ENCODE data around the gene TTC8.

The TTC8 gene

DNA sequence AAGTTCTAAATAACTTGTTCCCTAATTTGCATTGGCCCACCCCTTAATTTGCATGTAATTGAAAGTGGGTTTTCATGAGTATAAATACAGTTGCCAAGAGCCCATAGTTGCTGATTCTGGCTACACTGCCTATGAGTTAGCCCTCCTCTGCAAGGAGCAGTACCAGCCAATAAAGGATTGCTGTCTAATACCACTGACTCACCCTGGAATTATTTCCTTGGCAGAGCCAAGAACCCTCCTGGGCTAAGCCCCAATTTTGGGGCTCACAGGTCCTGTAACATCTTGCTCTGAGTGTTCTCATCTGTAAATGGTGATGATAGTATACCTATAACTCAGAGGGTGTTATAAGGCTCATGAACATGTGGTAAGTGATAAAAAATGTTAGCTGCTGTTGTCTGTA lies 6.8 kb downstream of the TTC8 start:
- Histone ChIP-seq H2AFZ (ENCODE audit: low read depth, low read length) (no peak overlapping the region), H3K9me3 (ENCODE audit: low read length) (peaks cover 15% of the 10 kb centered on the region), H3K36me3 (ENCODE audit: insufficient read depth, low read length) (no peaks in the 10 kb centered on the region), H3K27me3 (ENCODE audit: insufficient read depth, low read length) (no peaks in the 10 kb centered on the region), H3K4me1 (ENCODE audit: insufficient read depth, low read length) (no peaks in the 10 kb centered on the region), H3K4me3 (ENCODE audit: low read length) (no peak overlapping the region)

DNA sequence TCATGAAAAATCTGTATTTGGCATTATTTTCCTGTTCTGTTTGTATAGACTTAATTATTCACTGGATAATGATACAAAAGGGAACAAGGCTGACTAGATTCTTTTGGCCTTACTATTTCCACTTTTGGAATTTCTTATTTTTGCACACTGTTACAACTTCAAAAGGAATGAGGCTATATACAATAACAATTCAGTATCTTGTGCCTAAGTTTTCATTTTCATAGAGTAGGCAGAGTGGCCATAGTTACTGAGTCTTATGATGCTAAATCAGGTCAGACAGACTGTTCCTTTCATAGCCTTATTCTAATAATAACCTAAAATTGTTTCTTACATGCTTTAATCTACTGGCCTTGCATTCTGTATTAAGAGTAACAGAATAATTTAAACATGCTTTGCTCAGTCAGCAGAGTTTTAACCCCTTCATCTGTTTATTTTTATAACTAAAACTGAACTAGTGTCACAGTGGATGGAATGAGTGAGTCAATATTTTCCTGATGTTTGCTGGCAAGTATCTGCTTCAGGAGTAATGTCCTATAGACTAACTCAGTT lies 10.5 kb downstream of the TTC8 start:
- H3K4me3 ChIP-seq (ENCODE audit: low read length): no peak overlapping the region
- no peaks in the 10 kb centered on the region for H3K4me1 ChIP-seq (ENCODE audit: insufficient read depth, low read length)
- no peaks in the 10 kb centered on the region for H3K27me3 ChIP-seq (ENCODE audit: insufficient read depth, low read length)
- H3K9me3 ChIP-seq (ENCODE audit: low read length): peaks cover 15% of the 10 kb centered on the region
- peaks cover 2% of the 10 kb centered on the region for H3K36me3 ChIP-seq (ENCODE audit: insufficient read depth, low read length)
- no peak overlapping the region for H2AFZ ChIP-seq (ENCODE audit: low read depth, low read length)

DNA sequence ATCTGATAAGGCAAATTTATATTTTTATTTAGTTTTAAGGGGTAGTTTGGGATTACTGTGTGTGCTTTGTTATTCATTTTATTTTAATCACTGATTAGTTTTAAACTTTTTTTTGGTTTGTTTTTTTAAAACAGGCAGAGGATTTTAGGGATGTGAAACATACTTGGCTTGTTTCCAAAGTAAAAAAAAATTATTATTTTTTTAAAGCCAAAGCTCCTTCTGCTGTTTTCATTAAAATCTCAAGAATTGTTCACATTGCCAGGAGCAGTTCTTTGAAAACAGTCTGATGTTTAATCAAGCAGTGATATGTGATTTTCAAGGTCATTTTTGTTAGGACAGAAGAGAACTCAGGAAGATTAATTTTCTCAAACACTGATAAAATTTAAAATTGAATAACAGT lies 11.2 kb downstream of the TTC8 start:
- no peaks in the 10 kb centered on the region for H3K4me1 ChIP-seq (ENCODE audit: insufficient read depth, low read length)
- H3K9me3 ChIP-seq (ENCODE audit: low read length): peaks cover 15% of the 10 kb centered on the region
- no peak overlapping the region for H2AFZ ChIP-seq (ENCODE audit: low read depth, low read length)
- H3K36me3 ChIP-seq (ENCODE audit: insufficient read depth, low read length): peaks cover 4% of the 10 kb centered on the region
- H3K4me3 ChIP-seq (ENCODE audit: low read length): no peak overlapping the region
- H3K27me3 ChIP-seq (ENCODE audit: insufficient read depth, low read length): no peaks in the 10 kb centered on the region

DNA sequence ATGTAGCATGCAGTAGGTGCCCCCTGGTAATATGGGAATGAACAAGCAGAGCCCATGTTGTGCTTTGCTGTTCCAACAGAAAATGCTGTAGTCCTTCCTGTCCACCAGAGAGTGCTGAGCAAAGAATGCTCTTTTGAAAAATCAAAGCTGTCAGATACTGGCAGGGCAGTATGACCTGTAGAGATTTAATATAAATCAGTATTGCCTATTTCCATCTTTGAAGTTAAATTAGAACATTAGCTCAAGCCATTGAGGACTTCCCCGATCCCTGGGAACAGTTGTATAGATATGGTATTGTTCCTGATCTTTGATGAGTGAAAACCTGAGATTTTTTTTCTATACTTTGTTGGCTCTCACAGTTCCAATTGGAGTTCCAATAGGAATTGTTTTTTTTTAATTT lies 13.0 kb downstream of the TTC8 start:
- peaks cover 2% of the 10 kb centered on the region for H3K9me3 ChIP-seq (ENCODE audit: low read length)
- no peaks in the 10 kb centered on the region for H3K4me1 ChIP-seq (ENCODE audit: insufficient read depth, low read length)
- no peak overlapping the region for H2AFZ ChIP-seq (ENCODE audit: low read depth, low read length)
- H3K4me3 ChIP-seq (ENCODE audit: low read length): no peak overlapping the region
- H3K36me3 ChIP-seq (ENCODE audit: insufficient read depth, low read length): peaks cover 13% of the 10 kb centered on the region
- H3K27me3 ChIP-seq (ENCODE audit: insufficient read depth, low read length): no peaks in the 10 kb centered on the region

DNA sequence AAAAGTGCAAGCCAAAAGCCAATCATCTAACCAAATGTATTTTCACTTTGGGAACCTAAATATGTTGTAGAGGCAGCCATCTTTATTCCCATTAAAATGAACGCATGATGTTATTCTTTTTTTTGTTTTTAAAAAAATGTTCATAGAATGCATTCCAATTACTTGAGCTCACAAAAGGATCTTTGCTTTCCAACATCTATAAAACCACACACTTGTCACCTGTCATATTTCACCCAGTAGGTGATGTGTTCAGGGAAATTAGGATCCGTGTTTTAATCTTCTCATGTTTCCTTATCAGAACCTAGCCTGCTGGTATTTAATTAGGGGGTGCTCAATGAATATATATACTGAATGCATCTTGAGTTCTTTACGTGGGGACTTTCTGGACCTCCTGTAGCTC lies 13.6 kb downstream of the TTC8 start:
- Histone ChIP-seq H3K36me3 (ENCODE audit: insufficient read depth, low read length) (peaks cover 15% of the 10 kb centered on the region), H3K4me1 (ENCODE audit: insufficient read depth, low read length) (no peaks in the 10 kb centered on the region), H2AFZ (ENCODE audit: low read depth, low read length) (no peak overlapping the region), H3K4me3 (ENCODE audit: low read length) (no peak overlapping the region), H3K27me3 (ENCODE audit: insufficient read depth, low read length) (no peaks in the 10 kb centered on the region), H3K9me3 (ENCODE audit: low read length) (no peaks in the 10 kb centered on the region)

DNA sequence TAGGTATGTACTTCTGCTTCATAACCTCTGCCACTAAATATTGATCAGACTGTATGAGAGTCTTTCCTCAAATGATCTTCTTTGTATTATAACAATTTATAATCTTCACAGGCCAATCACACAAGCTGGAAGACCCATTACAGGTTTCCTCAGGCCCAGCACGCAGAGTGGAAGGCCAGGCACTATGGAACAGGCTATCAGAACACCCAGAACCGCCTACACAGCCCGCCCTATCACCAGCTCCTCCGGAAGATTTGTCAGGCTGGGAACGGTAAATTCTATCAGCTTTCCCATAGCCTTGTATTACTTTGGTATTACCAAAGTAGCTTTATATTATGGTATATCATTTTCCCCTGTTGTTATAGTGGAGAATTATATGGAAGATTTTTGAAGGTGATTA lies 16.5 kb downstream of the TTC8 start:
- Histone ChIP-seq H3K9me3 (ENCODE audit: low read length) (no peaks in the 10 kb centered on the region), H3K4me1 (ENCODE audit: insufficient read depth, low read length) (no peaks in the 10 kb centered on the region), H2AFZ (ENCODE audit: low read depth, low read length) (no peak overlapping the region), H3K36me3 (ENCODE audit: insufficient read depth, low read length) (peaks cover 19% of the 10 kb centered on the region), H3K4me3 (ENCODE audit: low read length) (no peak overlapping the region), H3K27me3 (ENCODE audit: insufficient read depth, low read length) (no peaks in the 10 kb centered on the region)

DNA sequence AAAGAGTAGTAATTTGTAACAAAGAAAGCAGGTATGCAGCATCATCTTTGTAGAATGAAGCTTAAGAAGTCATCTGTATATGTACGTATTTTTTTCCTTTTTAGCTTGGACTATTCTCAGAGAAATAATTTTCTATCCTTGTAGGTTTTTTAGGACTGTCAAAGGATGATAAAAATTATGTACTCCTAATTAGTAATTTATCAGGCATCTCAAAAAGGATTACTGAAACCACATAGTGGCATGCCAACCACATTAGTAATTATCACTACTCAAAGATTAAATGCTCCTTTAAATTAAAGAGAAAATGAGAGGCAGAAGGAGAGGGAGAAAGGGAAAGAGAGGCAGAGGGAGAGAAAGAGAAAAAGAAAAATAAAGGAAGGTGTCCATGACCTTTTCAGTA lies 17.3 kb downstream of the TTC8 start:
- Histone ChIP-seq H3K9me3 (ENCODE audit: low read length) (no peaks in the 10 kb centered on the region), H3K4me1 (ENCODE audit: insufficient read depth, low read length) (no peaks in the 10 kb centered on the region), H3K27me3 (ENCODE audit: insufficient read depth, low read length) (no peaks in the 10 kb centered on the region), H2AFZ (ENCODE audit: low read depth, low read length) (no peak overlapping the region), H3K4me3 (ENCODE audit: low read length) (no peak overlapping the region), H3K36me3 (ENCODE audit: insufficient read depth, low read length) (peaks cover 19% of the 10 kb centered on the region)

DNA sequence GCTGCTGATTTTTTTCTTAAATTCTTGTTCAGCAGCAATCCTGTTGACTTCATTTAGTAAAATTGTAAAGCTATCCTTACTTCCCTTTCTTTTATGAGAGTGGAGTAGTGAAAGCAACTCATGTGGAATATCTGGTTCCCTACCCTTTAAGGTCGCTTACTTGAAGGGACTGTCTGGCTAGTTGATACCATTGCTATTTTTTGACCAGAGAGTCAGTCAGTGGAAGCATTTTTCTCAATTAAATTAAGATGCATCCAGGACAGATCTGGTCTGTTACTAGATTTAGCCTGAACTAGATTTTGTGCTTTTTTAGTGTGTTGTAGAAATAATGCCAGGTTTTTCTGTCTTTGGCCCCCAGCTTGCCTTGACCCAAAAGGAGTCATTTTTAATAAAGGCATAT lies 18.0 kb downstream of the TTC8 start:
- Histone ChIP-seq H3K36me3 (ENCODE audit: insufficient read depth, low read length) (peaks cover 21% of the 10 kb centered on the region), H2AFZ (ENCODE audit: low read depth, low read length) (no peak overlapping the region), H3K4me1 (ENCODE audit: insufficient read depth, low read length) (no peaks in the 10 kb centered on the region), H3K27me3 (ENCODE audit: insufficient read depth, low read length) (no peaks in the 10 kb centered on the region), H3K9me3 (ENCODE audit: low read length) (no peaks in the 10 kb centered on the region), H3K4me3 (ENCODE audit: low read length) (no peak overlapping the region)

DNA sequence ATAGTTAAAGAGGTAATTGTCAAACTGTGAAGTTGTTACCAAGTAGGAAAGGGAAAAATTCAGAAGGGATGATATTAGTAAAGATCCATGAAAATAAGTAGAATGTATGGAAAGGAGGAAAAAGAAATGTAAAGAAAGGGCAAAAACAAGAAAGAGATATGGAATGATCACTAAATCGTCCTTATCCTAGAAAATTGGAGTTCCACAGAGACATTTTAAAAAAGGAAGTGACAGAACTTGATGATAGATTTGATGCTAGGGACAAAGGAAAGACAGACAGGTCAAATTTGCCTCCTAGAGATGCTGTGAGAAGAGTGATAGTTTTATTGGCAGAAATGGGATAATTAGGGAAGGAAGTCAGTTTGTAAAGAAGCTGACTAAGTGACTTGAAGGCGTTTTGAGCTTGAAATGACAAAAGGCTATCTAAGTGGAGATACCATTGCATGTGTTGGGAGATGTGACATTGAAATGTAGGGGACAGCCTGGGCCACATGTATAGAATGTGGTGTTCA lies 20.6 kb downstream of the TTC8 start:
- H2AFZ ChIP-seq (ENCODE audit: low read depth, low read length): no peak overlapping the region
- H3K4me1 ChIP-seq (ENCODE audit: insufficient read depth, low read length): no peaks in the 10 kb centered on the region
- H3K36me3 ChIP-seq (ENCODE audit: insufficient read depth, low read length): peaks cover 21% of the 10 kb centered on the region
- no peak overlapping the region for H3K4me3 ChIP-seq (ENCODE audit: low read length)
- no peaks in the 10 kb centered on the region for H3K9me3 ChIP-seq (ENCODE audit: low read length)
- H3K27me3 ChIP-seq (ENCODE audit: insufficient read depth, low read length): no peaks in the 10 kb centered on the region

DNA sequence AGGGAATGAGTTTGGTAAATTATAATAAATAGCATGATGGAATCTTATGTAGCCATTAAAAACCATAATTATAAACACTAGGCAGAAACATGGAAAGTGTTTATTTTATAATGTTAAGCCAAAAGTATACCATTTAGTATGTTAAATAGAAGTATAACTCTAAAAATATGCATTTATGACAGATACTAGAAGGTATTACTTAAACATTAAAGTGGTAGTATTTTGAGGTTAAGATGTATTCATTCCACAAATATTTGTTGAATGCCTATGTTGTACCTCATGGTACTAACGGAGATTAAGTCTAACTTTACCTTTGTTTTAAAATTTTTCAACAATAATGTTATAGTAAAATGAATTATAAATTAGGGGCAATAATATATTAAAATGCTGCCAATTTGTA lies 24.1 kb downstream of the TTC8 start:
- Histone ChIP-seq H3K4me1 (ENCODE audit: insufficient read depth, low read length) (peaks cover 2% of the 10 kb centered on the region), H3K27me3 (ENCODE audit: insufficient read depth, low read length) (no peaks in the 10 kb centered on the region), H3K4me3 (ENCODE audit: low read length) (no peak overlapping the region), H2AFZ (ENCODE audit: low read depth, low read length) (no peak overlapping the region), H3K9me3 (ENCODE audit: low read length) (no peaks in the 10 kb centered on the region), H3K36me3 (ENCODE audit: insufficient read depth, low read length) (peaks cover 18% of the 10 kb centered on the region)

DNA sequence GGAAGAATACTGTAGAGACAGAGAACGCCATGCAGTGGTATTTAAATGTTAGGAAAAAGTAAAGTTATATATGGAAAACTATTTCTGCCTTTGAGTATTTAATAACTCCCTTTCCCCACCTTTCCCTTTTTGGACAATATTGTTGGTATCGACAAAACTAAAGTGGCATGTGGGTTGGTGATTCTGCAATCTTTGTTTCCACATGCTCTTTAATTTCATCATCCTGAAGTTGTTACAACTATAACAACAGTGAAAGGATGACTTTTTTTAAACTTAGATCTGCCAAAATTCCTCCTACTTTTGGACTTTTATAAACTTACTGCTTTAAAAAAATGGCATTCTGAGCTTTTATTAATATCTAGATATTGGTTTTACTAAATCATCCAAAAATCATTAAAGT lies 25.3 kb downstream of the TTC8 start:
- H3K27me3 ChIP-seq (ENCODE audit: insufficient read depth, low read length): no peaks in the 10 kb centered on the region
- H3K4me1 ChIP-seq (ENCODE audit: insufficient read depth, low read length): peaks cover 2% of the 10 kb centered on the region
- no peak overlapping the region for H2AFZ ChIP-seq (ENCODE audit: low read depth, low read length)
- no peaks in the 10 kb centered on the region for H3K9me3 ChIP-seq (ENCODE audit: low read length)
- no peak overlapping the region for H3K4me3 ChIP-seq (ENCODE audit: low read length)
- H3K36me3 ChIP-seq (ENCODE audit: insufficient read depth, low read length): peaks cover 19% of the 10 kb centered on the region

DNA sequence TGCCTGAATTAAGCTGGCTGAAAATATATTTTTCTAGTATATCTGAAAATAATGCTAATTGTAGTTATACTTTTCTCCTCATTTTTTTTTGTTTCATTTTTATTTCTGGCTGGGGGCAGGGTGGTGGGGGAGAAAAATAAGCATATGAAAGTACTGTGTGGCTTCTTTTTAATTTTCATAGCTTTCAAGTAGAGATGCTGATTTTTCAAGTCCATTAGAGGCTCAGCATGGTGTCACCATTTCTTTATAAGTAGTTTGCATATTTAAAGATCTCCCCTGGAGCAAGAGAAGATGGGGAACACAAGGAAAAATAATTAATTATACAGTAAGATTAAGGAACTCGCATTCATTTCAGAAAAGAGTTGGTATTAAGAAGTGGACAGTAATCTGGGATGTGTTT lies 27.1 kb downstream of the TTC8 start:
- no peak overlapping the region for H2AFZ ChIP-seq (ENCODE audit: low read depth, low read length)
- H3K9me3 ChIP-seq (ENCODE audit: low read length): no peaks in the 10 kb centered on the region
- H3K4me3 ChIP-seq (ENCODE audit: low read length): no peak overlapping the region
- peaks cover 25% of the 10 kb centered on the region for H3K36me3 ChIP-seq (ENCODE audit: insufficient read depth, low read length)
- H3K4me1 ChIP-seq (ENCODE audit: insufficient read depth, low read length): peaks cover 2% of the 10 kb centered on the region
- H3K27me3 ChIP-seq (ENCODE audit: insufficient read depth, low read length): no peaks in the 10 kb centered on the region

DNA sequence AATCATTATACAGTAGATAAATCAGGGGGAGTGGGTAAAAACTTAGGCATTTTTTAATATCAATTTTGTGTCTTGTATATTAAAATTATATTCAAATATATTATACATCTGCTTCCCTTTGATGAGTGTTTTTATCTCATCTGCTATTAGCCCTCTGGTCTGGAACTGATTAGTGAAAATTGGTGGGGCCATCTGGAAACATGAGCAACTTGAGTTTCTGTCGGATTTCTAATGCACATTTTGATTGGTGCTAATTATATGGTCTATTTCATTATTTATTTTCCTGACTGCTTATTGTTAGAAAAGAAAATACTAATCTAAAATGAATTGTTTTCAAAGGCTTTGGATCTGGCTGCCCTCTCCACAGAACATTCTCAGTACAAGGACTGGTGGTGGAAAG lies 28.2 kb downstream of the TTC8 start:
- Histone ChIP-seq H2AFZ (ENCODE audit: low read depth, low read length) (no peak overlapping the region), H3K9me3 (ENCODE audit: low read length) (no peaks in the 10 kb centered on the region), H3K4me1 (ENCODE audit: insufficient read depth, low read length) (peaks cover 6% of the 10 kb centered on the region), H3K27me3 (ENCODE audit: insufficient read depth, low read length) (no peaks in the 10 kb centered on the region), H3K4me3 (ENCODE audit: low read length) (no peak overlapping the region), H3K36me3 (ENCODE audit: insufficient read depth, low read length) (peaks cover 25% of the 10 kb centered on the region)

DNA sequence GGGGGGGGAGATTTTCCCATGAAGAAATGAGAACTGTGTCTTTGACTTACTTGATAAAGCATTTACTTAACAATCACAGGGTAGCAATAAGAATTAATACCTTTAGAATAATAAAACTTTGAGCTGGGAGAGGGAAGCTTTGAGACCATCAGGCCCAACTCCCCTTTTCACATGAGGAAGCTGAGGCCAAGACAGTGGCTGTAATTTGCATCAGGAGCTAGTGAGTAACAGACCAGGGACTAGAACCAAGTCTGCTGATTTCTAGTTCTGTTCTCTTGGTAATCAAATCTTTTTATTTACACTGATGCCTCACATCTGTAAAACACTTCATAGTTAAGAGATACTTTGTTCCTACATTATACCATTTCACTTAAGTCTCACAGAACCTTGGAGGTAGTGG lies 28.7 kb downstream of the TTC8 start:
- Histone ChIP-seq H3K4me1 (ENCODE audit: insufficient read depth, low read length) (peaks cover 6% of the 10 kb centered on the region), H2AFZ (ENCODE audit: low read depth, low read length) (no peak overlapping the region), H3K27me3 (ENCODE audit: insufficient read depth, low read length) (no peaks in the 10 kb centered on the region)

More for the DNA sequence above, 28.7 kb downstream of the TTC8 start:
- no peaks in the 10 kb centered on the region for H3K9me3 ChIP-seq (ENCODE audit: low read length)
- no peak overlapping the region for H3K4me3 ChIP-seq (ENCODE audit: low read length)
- peaks cover 27% of the 10 kb centered on the region for H3K36me3 ChIP-seq (ENCODE audit: insufficient read depth, low read length)

Measured in neuron (in vitro differentiated cells).